LNCaP clone FGC (cell line): ENCODE data around the gene CACNB4.
"Not testable (repeated sequence)": the region's sequence is repeated elsewhere in the genome, so short reads cannot be mapped to it uniquely, and the experiment has no call there.

Source experiments
- DNase-seq: peaks from one replicate; pipeline ENCODE4 v3.0.0-alpha.2; 2011; ENCODE audit warnings: low read depth
- H3K4me3 ChIP-seq: 2 replicates; pipeline ENCODE4 v1.5.1; 2011; ENCODE audit warnings: mild to moderate bottlenecking, low read depth, low read length, control low read depth
- TF ChIP-seq, protein P1 (sequence below): IDR thresholded peaks from 2 replicates; pipeline ENCODE4 v1.5.1; 2012; ENCODE audit warnings: mild to moderate bottlenecking; ENCODE audit not compliant: control insufficient read depth, insufficient read depth; ENCODE audit errors: extremely low read depth

The CACNB4 gene

DNA sequence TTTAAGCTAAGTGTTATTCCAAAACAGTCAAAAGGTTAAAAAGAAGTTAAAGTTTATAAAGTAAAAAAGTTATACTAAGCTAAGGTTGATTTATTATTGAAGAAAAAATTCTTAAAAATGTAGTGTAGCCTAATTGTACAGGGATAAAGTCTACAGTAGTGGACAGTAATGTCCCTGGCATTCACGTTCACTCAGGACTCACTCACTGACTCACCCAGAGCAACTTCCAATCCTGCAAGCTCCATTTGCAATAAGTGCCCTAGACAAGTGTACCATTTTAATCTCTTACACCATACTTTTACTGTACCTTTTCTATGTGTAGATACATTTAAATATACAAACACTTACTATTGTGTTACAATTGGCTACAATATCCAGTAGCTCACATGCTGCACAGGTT is 86.1 kb downstream of the CACNB4 start:
- no peak overlapping the region for H3K4me3 ChIP-seq
- no peak for DNase-seq
- TF ChIP-seq, protein P1, sequence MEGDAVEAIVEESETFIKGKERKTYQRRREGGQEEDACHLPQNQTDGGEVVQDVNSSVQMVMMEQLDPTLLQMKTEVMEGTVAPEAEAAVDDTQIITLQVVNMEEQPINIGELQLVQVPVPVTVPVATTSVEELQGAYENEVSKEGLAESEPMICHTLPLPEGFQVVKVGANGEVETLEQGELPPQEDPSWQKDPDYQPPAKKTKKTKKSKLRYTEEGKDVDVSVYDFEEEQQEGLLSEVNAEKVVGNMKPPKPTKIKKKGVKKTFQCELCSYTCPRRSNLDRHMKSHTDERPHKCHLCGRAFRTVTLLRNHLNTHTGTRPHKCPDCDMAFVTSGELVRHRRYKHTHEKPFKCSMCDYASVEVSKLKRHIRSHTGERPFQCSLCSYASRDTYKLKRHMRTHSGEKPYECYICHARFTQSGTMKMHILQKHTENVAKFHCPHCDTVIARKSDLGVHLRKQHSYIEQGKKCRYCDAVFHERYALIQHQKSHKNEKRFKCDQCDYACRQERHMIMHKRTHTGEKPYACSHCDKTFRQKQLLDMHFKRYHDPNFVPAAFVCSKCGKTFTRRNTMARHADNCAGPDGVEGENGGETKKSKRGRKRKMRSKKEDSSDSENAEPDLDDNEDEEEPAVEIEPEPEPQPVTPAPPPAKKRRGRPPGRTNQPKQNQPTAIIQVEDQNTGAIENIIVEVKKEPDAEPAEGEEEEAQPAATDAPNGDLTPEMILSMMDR: no peak

DNA sequence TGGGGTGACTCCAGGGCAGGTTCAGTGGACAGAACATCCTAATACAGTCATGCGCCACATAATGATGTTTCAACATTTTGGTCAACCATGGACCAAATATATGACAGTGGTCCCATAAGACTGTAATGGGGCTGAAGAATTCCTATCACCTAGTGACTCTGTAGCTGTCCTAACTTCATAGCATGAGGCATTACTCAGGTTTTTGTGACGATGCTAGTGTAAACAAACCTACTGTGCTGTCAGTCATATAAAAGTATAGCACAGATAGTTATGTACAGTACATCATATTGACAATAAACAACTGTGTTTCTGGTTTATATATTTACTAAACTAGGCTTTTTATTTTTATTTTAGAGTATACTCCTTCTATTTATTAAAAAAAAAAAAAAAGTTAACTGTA is 87.1 kb downstream of the CACNB4 start:
- TF ChIP-seq, protein P1: no peak
- H3K4me3 ChIP-seq: no peak overlapping the region
- no peak for DNase-seq

- no peak for DNase-seq
- H3K4me3 ChIP-seq: no peak overlapping the region
- TF ChIP-seq, protein P1: no peak
These were observed 93.2 kb downstream of the CACNB4 start for GRCh38 chr2:152005607-152006006.

DNA sequence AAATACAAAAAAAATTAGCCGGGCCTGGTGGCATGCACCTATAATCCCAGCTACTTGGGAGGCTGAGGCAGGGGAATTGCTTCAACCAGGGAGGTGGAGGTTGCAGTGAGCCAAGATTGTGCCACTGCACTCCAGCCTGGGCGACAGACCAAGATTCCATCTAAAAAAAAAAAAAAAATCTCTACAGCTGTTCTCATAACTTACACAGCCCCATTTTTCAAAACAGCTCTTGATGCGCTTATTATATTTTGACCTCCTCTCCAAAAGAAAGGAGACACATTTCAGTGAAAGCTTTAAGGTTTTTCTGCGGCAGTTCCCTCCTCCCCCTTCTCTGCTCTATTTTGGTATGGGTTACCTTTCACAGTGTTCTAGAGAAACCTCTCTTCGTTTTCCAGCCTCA is 95.6 kb downstream of the CACNB4 start:
- H3K4me3 ChIP-seq, DNase-seq: not testable (repeated sequence)

DNA sequence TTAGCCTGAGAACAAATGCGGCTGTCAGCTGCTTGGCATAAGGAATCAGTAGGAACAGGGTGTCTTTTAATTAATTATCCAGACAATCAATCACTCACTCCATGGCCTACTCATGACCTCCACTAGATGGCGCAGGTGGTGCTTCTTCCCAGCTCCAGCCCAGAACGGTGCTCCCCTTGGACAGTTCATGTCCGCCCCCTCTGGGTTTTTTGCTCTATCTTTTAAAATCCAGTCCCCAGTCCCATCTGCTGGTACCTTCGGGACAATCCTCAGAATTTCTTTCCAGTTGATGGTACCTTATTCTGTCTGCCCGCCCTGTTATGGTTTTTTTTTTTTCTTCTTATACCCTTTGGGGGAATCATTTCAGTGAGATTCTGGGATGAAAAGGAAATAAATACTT is 99.8 kb downstream of the CACNB4 start:
- TF ChIP-seq, protein P1: peak; percentile 77
- H3K4me3 ChIP-seq: no peak overlapping the region
- DNase-seq: no peak

- DNase-seq: no peak
- TF ChIP-seq, protein P1: no peak
- H3K4me3 ChIP-seq: no peak overlapping the region
These were observed 102.4 kb downstream of the CACNB4 start for GRCh38 chr2:151996243-151997003.

GRCh38 chr2:151995161-151995557 is 103.7 kb downstream of the CACNB4 start:
- TF ChIP-seq, protein P1: no peak

GRCh38 chr2:151994178-151994577 is 104.7 kb downstream of the CACNB4 start:
- DNase-seq, H3K4me3 ChIP-seq: not testable (repeated sequence)

More at GRCh38 chr2:151995161-151995557, 103.7 kb downstream of the CACNB4 start:
- DNase-seq: no peak
- H3K4me3 ChIP-seq: no peak overlapping the region
